AG10803 (cell line): ENCODE measurements around the gene BMP6.

Experiments
- DNase-seq: peaks from one replicate; pipeline ENCODE4 v3.0.0; 2010; ENCODE audit warnings: low read depth
- H3K4me3 ChIP-seq: 2 replicates; pipeline ENCODE4 v1.5.1; 2011; ENCODE audit warnings: mild to moderate bottlenecking, low read length, control low read depth
- TF ChIP-seq, protein P1 (sequence below): conservative IDR thresholded peaks from 2 replicates; pipeline ENCODE4 v1.5.1; 2011; ENCODE audit warnings: mild to moderate bottlenecking, low read length, control low read depth, inconsistent platforms

The BMP6 gene

DNA sequence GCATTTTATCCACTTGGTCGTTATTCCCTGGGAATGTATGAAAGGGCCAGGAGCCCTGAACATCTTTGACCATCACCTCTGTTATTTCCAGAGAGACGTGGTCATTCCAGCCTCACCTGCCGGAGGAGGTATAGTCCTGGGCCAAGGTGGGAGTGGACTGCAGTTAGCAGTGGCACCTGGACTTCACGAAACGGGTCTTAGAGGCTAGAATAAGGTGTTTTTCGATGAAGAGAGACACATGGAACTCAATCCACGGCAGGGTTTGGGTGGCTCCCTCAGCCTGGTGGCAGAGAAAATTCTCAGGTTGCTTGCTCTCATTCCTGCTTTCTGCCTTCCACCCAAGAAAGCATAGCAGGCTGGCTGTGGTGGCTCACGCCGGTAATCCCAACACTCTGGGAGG, 48.0 kb downstream of the BMP6 start:
- TF ChIP-seq, protein P1, sequence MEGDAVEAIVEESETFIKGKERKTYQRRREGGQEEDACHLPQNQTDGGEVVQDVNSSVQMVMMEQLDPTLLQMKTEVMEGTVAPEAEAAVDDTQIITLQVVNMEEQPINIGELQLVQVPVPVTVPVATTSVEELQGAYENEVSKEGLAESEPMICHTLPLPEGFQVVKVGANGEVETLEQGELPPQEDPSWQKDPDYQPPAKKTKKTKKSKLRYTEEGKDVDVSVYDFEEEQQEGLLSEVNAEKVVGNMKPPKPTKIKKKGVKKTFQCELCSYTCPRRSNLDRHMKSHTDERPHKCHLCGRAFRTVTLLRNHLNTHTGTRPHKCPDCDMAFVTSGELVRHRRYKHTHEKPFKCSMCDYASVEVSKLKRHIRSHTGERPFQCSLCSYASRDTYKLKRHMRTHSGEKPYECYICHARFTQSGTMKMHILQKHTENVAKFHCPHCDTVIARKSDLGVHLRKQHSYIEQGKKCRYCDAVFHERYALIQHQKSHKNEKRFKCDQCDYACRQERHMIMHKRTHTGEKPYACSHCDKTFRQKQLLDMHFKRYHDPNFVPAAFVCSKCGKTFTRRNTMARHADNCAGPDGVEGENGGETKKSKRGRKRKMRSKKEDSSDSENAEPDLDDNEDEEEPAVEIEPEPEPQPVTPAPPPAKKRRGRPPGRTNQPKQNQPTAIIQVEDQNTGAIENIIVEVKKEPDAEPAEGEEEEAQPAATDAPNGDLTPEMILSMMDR: no peak
- no peak overlapping the region for H3K4me3 ChIP-seq
- no peak for DNase-seq

DNA sequence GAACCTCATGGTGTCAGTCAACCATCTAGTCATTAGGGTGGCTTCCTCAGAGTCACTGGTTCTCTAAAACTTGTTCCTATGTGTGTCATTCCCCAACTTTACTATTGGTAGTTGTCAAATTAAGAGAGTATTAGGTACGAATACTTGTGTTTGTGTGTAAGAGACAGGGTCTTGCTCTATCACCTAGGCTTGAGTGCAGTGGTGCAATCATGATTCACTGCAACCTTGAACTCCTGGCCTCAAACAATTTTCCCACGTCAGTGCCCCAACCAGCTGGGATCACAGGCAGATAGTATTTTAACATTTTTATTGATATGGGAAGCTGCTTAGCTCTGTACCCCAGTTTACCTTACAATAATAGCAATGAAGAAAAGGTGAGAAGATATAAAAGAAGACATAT, 50.6 kb downstream of the BMP6 start:
- no peak for DNase-seq
- TF ChIP-seq, protein P1: no peak

DNA sequence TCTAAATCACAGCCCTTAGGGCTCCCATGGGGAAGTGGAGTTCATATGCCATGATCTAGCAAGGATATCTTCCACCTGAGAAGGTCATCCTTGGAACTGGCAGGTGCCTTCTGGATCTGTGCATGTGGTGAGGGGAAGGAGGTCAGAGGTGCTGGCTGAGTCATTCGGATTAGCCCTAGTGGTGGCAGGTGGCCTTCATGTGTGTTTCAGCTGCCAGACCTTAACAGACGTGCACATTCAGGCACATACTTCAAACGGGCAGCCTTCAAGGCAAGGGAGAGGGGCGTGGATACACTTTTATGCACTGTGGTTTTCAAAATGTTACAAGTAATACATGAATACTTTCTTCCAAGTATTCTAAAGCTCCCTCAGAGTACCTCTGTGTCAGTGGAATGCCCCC, 51.2 kb downstream of the BMP6 start:
- DNase-seq: no peak
- no peak overlapping the region for H3K4me3 ChIP-seq
- TF ChIP-seq, protein P1: no peak

More for the DNA sequence above, 50.6 kb downstream of the BMP6 start:
- no peak overlapping the region for H3K4me3 ChIP-seq

DNA sequence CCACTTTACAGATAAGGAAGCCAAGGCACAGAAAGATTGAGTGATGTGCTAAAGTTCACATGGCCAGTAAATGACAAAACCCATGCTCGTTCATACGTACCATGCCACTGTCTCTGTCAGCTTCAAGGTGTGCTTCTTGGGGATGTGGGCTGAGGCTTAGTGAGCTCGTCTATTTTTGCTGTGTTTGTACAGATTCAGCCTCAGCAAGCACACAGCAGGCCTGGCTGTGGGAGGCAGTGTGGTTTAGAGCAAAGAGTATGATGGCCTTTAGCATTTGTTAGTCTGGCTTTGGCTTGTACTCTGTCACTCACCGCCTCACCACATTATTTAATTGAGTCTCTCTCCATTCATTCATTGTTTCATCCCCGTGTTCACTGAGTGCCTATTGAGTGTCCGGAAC, 55.3 kb downstream of the BMP6 start:
- DNase-seq: no peak
- H3K4me3 ChIP-seq: no peak overlapping the region
- TF ChIP-seq, protein P1: no peak

DNA sequence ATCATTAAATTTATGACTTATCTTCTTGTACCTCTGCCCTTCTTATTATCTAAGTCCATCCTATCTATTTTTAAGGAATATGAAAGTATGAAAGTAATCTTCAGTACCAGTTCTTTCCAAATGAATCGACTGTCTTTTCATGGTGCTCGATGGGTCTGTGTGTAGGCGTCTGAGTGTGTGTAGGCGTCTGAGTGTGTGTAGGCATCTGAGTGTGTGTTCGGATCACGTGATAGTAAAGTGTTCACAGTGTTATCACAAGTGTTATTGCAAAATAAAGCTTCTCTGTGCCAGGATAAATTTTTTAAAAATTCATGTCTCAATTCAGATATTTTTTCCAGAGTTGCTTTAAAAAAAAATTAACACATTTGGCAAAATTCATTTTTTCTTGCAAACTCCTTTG, 58.3 kb downstream of the BMP6 start:
- H3K4me3 ChIP-seq: no peak overlapping the region
- DNase-seq: peak; percentile 10
- TF ChIP-seq, protein P1: no peak

DNA sequence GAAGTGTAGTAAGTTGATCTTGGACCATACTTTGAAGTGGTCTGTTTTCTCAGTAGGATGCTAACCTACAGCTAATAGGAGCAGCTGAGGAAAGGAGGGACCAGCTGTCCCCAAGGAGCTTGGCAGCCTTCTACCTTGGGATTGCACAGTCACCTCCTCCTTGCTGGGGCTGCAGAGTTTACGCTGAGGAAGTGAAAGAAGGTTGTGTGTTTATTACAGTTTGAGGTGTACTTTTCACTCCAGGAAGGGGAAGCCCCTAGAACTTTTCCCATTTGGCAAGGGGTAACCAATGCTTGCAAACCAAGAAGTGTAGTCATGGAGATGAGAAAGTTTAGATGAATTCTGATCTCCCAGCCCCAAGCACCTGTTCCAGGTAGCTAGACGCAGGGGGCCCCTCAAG, 58.8 kb downstream of the BMP6 start:
- TF ChIP-seq, protein P1: no peak
- no peak overlapping the region for H3K4me3 ChIP-seq
- DNase-seq: no peak

DNA sequence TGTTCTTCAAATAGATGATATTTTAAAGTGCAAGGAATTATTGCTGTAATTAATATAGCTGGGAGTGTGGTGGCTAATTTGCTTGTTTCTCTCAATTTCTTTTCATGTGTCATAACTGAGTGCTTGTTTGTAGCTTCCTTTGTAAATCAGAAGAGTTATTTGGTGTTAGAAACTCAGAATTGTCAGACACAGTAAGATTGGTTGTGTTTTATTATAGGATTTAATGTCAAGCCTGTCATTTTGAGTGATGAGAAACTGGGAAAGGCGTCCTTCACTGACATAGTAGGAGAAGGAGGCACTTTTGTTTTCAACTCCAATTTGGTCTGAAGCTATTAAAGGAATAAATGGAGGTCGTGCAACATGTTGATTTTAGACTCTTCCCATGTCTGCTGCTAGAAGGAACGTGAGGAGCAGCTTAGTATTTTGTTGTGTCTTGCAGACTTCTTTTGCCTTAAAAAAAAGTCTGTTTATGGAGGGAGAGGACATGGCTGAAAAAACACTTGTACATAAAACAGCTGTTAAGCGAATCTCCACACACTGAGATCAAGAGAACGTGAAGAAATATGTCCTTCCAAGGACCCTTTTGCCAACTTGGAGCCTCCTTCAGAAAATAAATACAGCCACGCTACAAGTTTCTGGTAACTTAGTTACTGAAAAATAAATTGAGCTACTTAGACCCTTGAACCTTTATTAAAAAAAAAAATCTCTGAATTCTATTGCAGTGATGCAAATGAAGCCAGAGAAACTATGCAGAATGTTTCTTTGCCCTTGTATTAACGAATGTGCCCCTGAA, 59.5 kb downstream of the BMP6 start:
- H3K4me3 ChIP-seq: no peak overlapping the region
- TF ChIP-seq, protein P1: no peak
- peak; percentile 9 for DNase-seq
